ENCODE results near the gene ADAMTS2. TPM values are rescaled to one million over a fixed set of nuclear protein-coding genes. Genes with fewer than 3 reads are reported as not detected.

Gene ADAMTS2
- total and polyA plus RNA-seq, 2 of the 4 experiments (the other 2 are of a cell fraction) = 19.0 to 58.8 TPM

DNA sequence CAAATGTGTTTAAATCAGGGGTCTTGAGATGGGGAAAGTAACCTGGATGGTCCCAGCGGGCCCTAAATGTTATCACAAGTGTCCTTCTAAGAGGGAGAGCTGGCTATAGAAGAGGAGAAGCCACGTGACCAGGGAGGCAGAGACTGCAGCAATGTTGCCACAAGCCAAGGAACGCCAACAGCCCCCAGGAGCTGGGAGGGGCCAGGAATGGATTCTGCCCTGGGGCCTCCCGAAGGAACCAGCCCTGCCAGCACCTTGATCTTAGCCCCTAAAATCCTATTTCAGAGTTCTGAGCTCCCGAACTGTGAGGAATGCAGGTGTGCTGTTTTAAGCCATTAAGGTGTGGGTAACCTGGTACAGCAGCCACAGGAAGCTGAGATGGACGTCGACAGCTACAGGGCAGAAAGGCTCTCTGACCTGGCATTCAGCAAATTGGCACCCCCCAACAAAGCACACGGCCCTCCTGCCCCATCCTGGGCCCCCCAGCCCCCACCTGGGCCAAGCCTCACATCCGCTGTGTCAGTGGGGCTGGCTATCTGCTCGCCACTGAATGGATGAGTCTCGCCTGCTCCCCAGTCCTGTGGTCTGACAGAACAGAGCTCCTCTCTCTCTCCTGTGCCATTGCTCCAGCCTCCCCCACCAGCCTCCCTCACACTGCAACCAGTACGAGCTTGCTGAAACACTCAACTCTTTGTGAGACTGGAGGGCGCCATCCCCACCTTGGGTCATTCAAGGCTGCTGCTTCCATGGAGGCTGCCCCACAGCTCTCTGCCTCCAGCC, 78.8 kb downstream of the ADAMTS2 start:
- peak overlapping the region; percentile 97 for H3K18ac ChIP-seq (ENCODE audit: low read depth, low read length)
- ChIA-PET CTCF (no interaction called here), POLR2A (ENCODE audit: unreplicated experiment) (no interaction called here)
- H3K4ac ChIP-seq (ENCODE audit: low read depth, low read length) = peak overlapping the region; percentile 100
- peak overlapping the region; percentile 98 to 99 for H4K8ac ChIP-seq (ENCODE audit: low read depth in 2 of 2, low read length in 2 of 2)
- H2BK5ac ChIP-seq (ENCODE audit: low read depth, low read length, poor library complexity, severe bottlenecking) = peak overlapping the region; percentile 98
- H2AK5ac ChIP-seq (ENCODE audit: low read depth, low read length) = peak overlapping the region; percentile 99
- H2AK9ac ChIP-seq (replicated peaks; ENCODE audit: low read depth, low read length, poor library complexity) = peak overlapping the region; percentile 85
- H3K14ac ChIP-seq (replicated peaks; ENCODE audit: low read depth, low read length) = peak overlapping the region; percentile 99
- H3K4me2 ChIP-seq (ENCODE audit: low read depth, low read length) = peak overlapping the region; percentile 23
- peak overlapping the region; percentile 98 for H3K27ac ChIP-seq (ENCODE audit: insufficient read depth, low read length)
- H3K9me3 ChIP-seq (ENCODE audit: control insufficient read depth, insufficient read depth, low read length) = no peaks in the 10 kb centered on the region
- dilution Hi-C loops (cut with HindIII; ENCODE audit: low sequenced_read_pairs, unreplicated experiment) (no loop called here), in situ Hi-C loops (cut with MboI; ENCODE audit: low sequenced_read_pairs) (no loop called here), intact Hi-C loops (cut with micrococcal nuclease) (loop anchor here (5.0 kb wide), 3 partner anchors 36 to 226 kb away; no protein-coding TSS in a partner anchor)
- WGBS, 2 experiments (ENCODE audit: extremely low coverage in 2 of 2, insufficient read length in 1 of 2) = 96% methylated on average over 4 of the region's 13 CpGs; no CpG with 5 or more reads in 1 of the 2 experiments
- BruUV-seq (replicated peaks) = no TSS peak
- H3K9ac ChIP-seq (ENCODE audit: low read depth, low read length) = peak overlapping the region; percentile 82
- H2AFZ ChIP-seq (replicated peaks; ENCODE audit: low read length, poor library complexity) = peak overlapping the region; percentile 88
- peak overlapping the region; percentile 99 for H2BK120ac ChIP-seq (ENCODE audit: low read depth, low read length)
- peak overlapping the region; percentile 100 for H3K23ac ChIP-seq (ENCODE audit: low read depth, low read length)
- H3K27me3 ChIP-seq (ENCODE audit: control insufficient read depth, insufficient read depth, low read length) = no peaks in the 10 kb centered on the region
- peaks cover 49% of the 10 kb centered on the region for H3K9me1 ChIP-seq (ENCODE audit: insufficient read depth, low read length)
- peak overlapping the region; percentile 98 for H2BK20ac ChIP-seq (ENCODE audit: low read depth, low read length)
- peak overlapping the region; percentile 95 for H4K5ac ChIP-seq (ENCODE audit: low read depth, low read length)
- H4K91ac ChIP-seq (ENCODE audit: insufficient read depth, low read depth, low read length) = peak overlapping the region; percentile 100
- H3K4me1 ChIP-seq (ENCODE audit: control insufficient read depth, insufficient read depth, low read length) = peaks cover 62% of the 10 kb centered on the region
- no peak for DNase-seq
- no peak for ATAC-seq (ENCODE audit: low read depth)
- H4K20me1 ChIP-seq (ENCODE audit: insufficient read depth, low read length) = no peaks in the 10 kb centered on the region
- no peaks in the 10 kb centered on the region for H3K36me3 ChIP-seq (ENCODE audit: control insufficient read depth, insufficient read depth, low read length)
- H2BK15ac ChIP-seq (ENCODE audit: low read depth, low read length) = peak overlapping the region; percentile 99; the same call in 2 of the 3 replicates
- peak overlapping the region; percentile 98 for H3K56ac ChIP-seq (ENCODE audit: extremely low read depth, insufficient read depth, low read length)
- H3K4me3 ChIP-seq (ENCODE audit: insufficient read depth, low read depth, low read length) = no peak overlapping the region
- peaks cover 37 to 89% of the 10 kb centered on the region in 2 experiments for H3K79me1 ChIP-seq (ENCODE audit: low read depth in 1 of 2, low read length in 2 of 2)
- TF ChIP-seq RFX5 (IDR thresholded peaks at IDR 0.05; ENCODE audit: low read depth, low read length) (no peak), BHLHE40 (IDR thresholded peaks at IDR 0.05; ENCODE audit: low read depth, low read length) (no peak), FOS (IDR thresholded peaks at IDR 0.05; ENCODE audit: low read depth, low read length) (no peak), CHD1 (IDR thresholded peaks at IDR 0.05; ENCODE audit: low read depth, low read length) (no peak), CEBPB (IDR thresholded peaks at IDR 0.05; ENCODE audit: low read depth, low read length) (no peak), RAD21 (IDR thresholded peaks at IDR 0.05; ENCODE audit: low read length) (no peak), NFE2L2 (IDR thresholded peaks at IDR 0.05; ENCODE audit: low read depth, low read length) (no peak), SMC3 (IDR thresholded peaks at IDR 0.05; ENCODE audit: low read depth, low read length) (no peak), MAFK (IDR thresholded peaks at IDR 0.05; ENCODE audit: low read depth, low read length) (no peak), MAZ (IDR thresholded peaks at IDR 0.05; ENCODE audit: borderline replicate concordance, low read depth, low read length) (no peak), POLR2A (IDR thresholded peaks at IDR 0.05; ENCODE audit: low read depth, low read length) (no peak; the same call in 1 of the 2 replicates), MXI1 (IDR thresholded peaks at IDR 0.05; ENCODE audit: borderline replicate concordance, low read depth, low read length) (no peak)
- TF ChIP-seq, protein P1, sequence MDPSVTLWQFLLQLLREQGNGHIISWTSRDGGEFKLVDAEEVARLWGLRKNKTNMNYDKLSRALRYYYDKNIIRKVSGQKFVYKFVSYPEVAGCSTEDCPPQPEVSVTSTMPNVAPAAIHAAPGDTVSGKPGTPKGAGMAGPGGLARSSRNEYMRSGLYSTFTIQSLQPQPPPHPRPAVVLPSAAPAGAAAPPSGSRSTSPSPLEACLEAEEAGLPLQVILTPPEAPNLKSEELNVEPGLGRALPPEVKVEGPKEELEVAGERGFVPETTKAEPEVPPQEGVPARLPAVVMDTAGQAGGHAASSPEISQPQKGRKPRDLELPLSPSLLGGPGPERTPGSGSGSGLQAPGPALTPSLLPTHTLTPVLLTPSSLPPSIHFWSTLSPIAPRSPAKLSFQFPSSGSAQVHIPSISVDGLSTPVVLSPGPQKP (IDR thresholded peaks at IDR 0.05; ENCODE audit: borderline replicate concordance, low read depth, low read length) = no peak
- TF ChIP-seq, protein P2, sequence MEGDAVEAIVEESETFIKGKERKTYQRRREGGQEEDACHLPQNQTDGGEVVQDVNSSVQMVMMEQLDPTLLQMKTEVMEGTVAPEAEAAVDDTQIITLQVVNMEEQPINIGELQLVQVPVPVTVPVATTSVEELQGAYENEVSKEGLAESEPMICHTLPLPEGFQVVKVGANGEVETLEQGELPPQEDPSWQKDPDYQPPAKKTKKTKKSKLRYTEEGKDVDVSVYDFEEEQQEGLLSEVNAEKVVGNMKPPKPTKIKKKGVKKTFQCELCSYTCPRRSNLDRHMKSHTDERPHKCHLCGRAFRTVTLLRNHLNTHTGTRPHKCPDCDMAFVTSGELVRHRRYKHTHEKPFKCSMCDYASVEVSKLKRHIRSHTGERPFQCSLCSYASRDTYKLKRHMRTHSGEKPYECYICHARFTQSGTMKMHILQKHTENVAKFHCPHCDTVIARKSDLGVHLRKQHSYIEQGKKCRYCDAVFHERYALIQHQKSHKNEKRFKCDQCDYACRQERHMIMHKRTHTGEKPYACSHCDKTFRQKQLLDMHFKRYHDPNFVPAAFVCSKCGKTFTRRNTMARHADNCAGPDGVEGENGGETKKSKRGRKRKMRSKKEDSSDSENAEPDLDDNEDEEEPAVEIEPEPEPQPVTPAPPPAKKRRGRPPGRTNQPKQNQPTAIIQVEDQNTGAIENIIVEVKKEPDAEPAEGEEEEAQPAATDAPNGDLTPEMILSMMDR (conservative IDR thresholded peaks at IDR 0.05; ENCODE audit: low read depth, low read length) = no peak
- TF ChIP-seq, protein P3, sequence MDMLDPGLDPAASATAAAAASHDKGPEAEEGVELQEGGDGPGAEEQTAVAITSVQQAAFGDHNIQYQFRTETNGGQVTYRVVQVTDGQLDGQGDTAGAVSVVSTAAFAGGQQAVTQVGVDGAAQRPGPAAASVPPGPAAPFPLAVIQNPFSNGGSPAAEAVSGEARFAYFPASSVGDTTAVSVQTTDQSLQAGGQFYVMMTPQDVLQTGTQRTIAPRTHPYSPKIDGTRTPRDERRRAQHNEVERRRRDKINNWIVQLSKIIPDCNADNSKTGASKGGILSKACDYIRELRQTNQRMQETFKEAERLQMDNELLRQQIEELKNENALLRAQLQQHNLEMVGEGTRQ (IDR thresholded peaks at IDR 0.05; ENCODE audit: low read depth, low read length) = no peak
